Neural progenitor cell (in vitro differentiated cells): ENCODE data around the gene TIAM1. TPM values are rescaled to one million over a fixed set of nuclear protein-coding genes. Genes with fewer than 3 reads are reported as not detected.

Experiments used
- DNase-seq: peaks from one replicate; pipeline ENCODE4 v3.0.0-alpha.2; 2016; ENCODE audit warnings: low spot score
- H2AFZ ChIP-seq: fragments of 200-600 bp; sonication (generic); replicated peaks from 2 replicates; pipeline ENCODE4 v1.6.1; 2016; ENCODE audit warnings: antibody characterized with exemption
- H3F3A ChIP-seq: fragments of 200-600 bp; sonication (generic); 2 replicates; pipeline ENCODE4 v1.6.1; 2016; ENCODE audit warnings: antibody characterized with exemption, low read depth
- H3K27ac ChIP-seq: fragments of 200-600 bp; sonication (generic); 2 replicates; pipeline ENCODE4 v1.5.1; 2016; ENCODE audit warnings: mild to moderate bottlenecking
- H3K27me3 ChIP-seq: fragments of 200-600 bp; sonication (generic); 2 replicates; pipeline ENCODE4 v1.6.1; 2016; ENCODE audit warnings: mild to moderate bottlenecking, moderate library complexity
- H3K36me3 ChIP-seq: fragments of 200-600 bp; sonication (generic); 2 replicates; pipeline ENCODE4 v1.5.1; 2016
- H3K4me1 ChIP-seq: fragments of 200-600 bp; sonication (generic); 2 replicates; pipeline ENCODE4 v1.6.1; 2016; ENCODE audit warnings: mixed run types
- H3K4me2 ChIP-seq: fragments of 200-600 bp; sonication (generic); 2 replicates; pipeline ENCODE4 v1.6.1; 2016
- H3K4me3 ChIP-seq: fragments of 200-600 bp; sonication (generic); 2 replicates; pipeline ENCODE4 v1.5.1; 2016
- H3K79me2 ChIP-seq: fragments of 200-600 bp; sonication (generic); 2 replicates; pipeline ENCODE4 v1.6.1; 2016; ENCODE audit warnings: low read depth
- H3K9ac ChIP-seq: fragments of 200-600 bp; sonication (generic); 2 replicates; pipeline ENCODE4 v1.6.1; 2016
- H3K9me3 ChIP-seq: fragments of 200-600 bp; sonication (generic); 2 replicates; pipeline ENCODE4 v1.5.1; 2016; ENCODE audit warnings: low read depth
- H4K20me1 ChIP-seq: fragments of 200-600 bp; sonication (generic); 2 replicates; pipeline ENCODE4 v1.6.1; 2016; ENCODE audit warnings: low read depth
- H3K27ac Mint-ChIP-seq: 3 replicates; pipeline ENCODE4 v1.8.0; 2021; ENCODE audit warnings: mixed read lengths
- H3K27me3 Mint-ChIP-seq: 2 replicates; pipeline ENCODE4 v1.8.0; 2022; ENCODE audit warnings: low read depth, mild to moderate bottlenecking, inconsistent platforms, moderate library complexity, mixed read lengths; ENCODE audit not compliant: insufficient read depth
- H3K36me3 Mint-ChIP-seq: 3 replicates; pipeline ENCODE4 v1.8.0; 2021; ENCODE audit warnings: mixed read lengths
- H3K4me1 Mint-ChIP-seq: 3 replicates; pipeline ENCODE4 v1.8.0; 2021; ENCODE audit warnings: mixed read lengths
- H3K4me3 Mint-ChIP-seq: 3 replicates; pipeline ENCODE4 v1.8.0; 2021; ENCODE audit warnings: mild to moderate bottlenecking, moderate library complexity, mixed read lengths
- H3K9me3 Mint-ChIP-seq: 3 replicates; pipeline ENCODE4 v1.8.0; 2020; ENCODE audit warnings: mixed read lengths
- EZH2 ChIP-seq: fragments of 200-600 bp; sonication (generic); IDR thresholded peaks from 2 replicates; pipeline ENCODE4 v1.6.1; 2017; ENCODE audit warnings: antibody characterized with exemption, mild to moderate bottlenecking, moderate library complexity
- EZH2phosphoT487 ChIP-seq: fragments of 200-600 bp; sonication (generic); IDR thresholded peaks from 2 replicates; pipeline ENCODE4 v1.6.1; 2017; ENCODE audit warnings: antibody characterized with exemption
- total RNA-seq: library from RNA; depleted of rRNA; stranded (reverse); fragments of >200 nt; gene quantifications from 2 replicates; pipeline ENCODE4 v1.2.3, GENCODE V29; 2015; ENCODE audit warnings: low replicate concordance
- TF ChIP-seq, protein P1 (sequence below): fragments of 200-600 bp; sonication (generic); IDR thresholded peaks from 2 replicates; pipeline ENCODE4 v1.5.1; 2017; ENCODE audit warnings: antibody characterized with exemption, mild to moderate bottlenecking

The TIAM1 gene
- total RNA-seq, 1 donor from 2014 or later, result 27.2 TPM

DNA sequence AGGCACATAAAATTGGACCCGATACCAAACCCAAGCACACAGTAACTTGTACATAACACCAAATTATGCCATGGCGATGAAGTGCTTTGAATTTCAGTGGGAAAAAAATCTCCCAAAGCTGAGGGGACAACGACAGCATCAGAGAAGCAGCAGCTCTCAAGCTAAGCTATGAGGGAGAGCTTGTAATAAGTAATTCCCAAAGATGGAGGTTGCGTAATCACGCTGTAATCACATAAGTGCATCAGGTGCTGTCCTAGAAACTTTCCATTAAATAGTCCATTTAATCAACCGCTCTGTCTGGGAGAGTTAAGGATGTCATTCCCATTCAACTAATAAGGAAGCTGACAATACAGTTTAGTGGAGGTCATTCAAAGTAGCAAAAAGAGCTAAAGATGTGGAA, 268.2 kb downstream of the TIAM1 start:
- Histone ChIP-seq H3K9me3 (no peaks in the 10 kb centered on the region), H3K4me3 (no peak overlapping the region), H2AFZ (no peak overlapping the region), H3K27ac (no peak overlapping the region), H3K4me2 (no peak overlapping the region), H3K4me1 (peaks cover 9% of the 10 kb centered on the region), H3K9ac (no peak overlapping the region), H3F3A (no peaks in the 10 kb centered on the region), H4K20me1 (no peaks in the 10 kb centered on the region), H3K36me3 (no peaks in the 10 kb centered on the region), H3K27me3 (no peaks in the 10 kb centered on the region), H3K79me2 (no peaks in the 10 kb centered on the region)
- TF ChIP-seq, protein P1, sequence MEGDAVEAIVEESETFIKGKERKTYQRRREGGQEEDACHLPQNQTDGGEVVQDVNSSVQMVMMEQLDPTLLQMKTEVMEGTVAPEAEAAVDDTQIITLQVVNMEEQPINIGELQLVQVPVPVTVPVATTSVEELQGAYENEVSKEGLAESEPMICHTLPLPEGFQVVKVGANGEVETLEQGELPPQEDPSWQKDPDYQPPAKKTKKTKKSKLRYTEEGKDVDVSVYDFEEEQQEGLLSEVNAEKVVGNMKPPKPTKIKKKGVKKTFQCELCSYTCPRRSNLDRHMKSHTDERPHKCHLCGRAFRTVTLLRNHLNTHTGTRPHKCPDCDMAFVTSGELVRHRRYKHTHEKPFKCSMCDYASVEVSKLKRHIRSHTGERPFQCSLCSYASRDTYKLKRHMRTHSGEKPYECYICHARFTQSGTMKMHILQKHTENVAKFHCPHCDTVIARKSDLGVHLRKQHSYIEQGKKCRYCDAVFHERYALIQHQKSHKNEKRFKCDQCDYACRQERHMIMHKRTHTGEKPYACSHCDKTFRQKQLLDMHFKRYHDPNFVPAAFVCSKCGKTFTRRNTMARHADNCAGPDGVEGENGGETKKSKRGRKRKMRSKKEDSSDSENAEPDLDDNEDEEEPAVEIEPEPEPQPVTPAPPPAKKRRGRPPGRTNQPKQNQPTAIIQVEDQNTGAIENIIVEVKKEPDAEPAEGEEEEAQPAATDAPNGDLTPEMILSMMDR, result no peak
- TF ChIP-seq EZH2 (no peak), EZH2phosphoT487 (no peak)
- Mint-ChIP-seq H3K9me3 (no peaks in the 10 kb centered on the region), H3K4me1 (no peaks in the 10 kb centered on the region), H3K27ac (no peak overlapping the region), H3K36me3 (no peaks in the 10 kb centered on the region), H3K4me3 (no peak overlapping the region), H3K27me3 (peaks cover 2% of the 10 kb centered on the region)
- no peak for DNase-seq

GRCh38 chr21:31072533-31072932, 271.5 kb downstream of the TIAM1 start:
- TF ChIP-seq, protein P1, result no peak
- TF ChIP-seq EZH2phosphoT487 (no peak), EZH2 (no peak)
- H3K36me3 Mint-ChIP-seq, result no peaks in the 10 kb centered on the region
- Histone ChIP-seq H3K79me2 (no peaks in the 10 kb centered on the region), H3K9ac (no peak overlapping the region), H3F3A (no peaks in the 10 kb centered on the region), H3K4me3 (no peak overlapping the region), H3K9me3 (no peaks in the 10 kb centered on the region), H4K20me1 (no peaks in the 10 kb centered on the region), H3K4me2 (no peak overlapping the region), H2AFZ (no peak overlapping the region), H3K27me3 (no peaks in the 10 kb centered on the region), H3K36me3 (no peaks in the 10 kb centered on the region), H3K4me1 (peaks cover 9% of the 10 kb centered on the region), H3K27ac (no peak overlapping the region)
- H3K4me3 Mint-ChIP-seq, result no peak overlapping the region
- H3K4me1 Mint-ChIP-seq, result no peaks in the 10 kb centered on the region
- H3K27ac Mint-ChIP-seq, result no peak overlapping the region
- no peak for DNase-seq
- no peaks in the 10 kb centered on the region for H3K9me3 Mint-ChIP-seq
- H3K27me3 Mint-ChIP-seq, result peaks cover 2% of the 10 kb centered on the region
